ENCODE measurements around the gene TCL1B.
"Not testable (repeated sequence)": the region's sequence is repeated elsewhere in the genome, so short reads cannot be mapped to it uniquely, and the experiment has no call there.

The TCL1B gene

GRCh38 chr14:95705518-95705917 is 19.3 kb downstream of the TCL1B start:
- no peak for DNase-seq

GRCh38 chr14:95707327-95707726 is 21.1 kb downstream of the TCL1B start:
- no peak for DNase-seq

GRCh38 chr14:95710106-95710505 is 23.9 kb downstream of the TCL1B start:
- DNase-seq, result no peak

GRCh38 chr14:95711476-95712176 is 25.4 kb downstream of the TCL1B start:
- no peak for DNase-seq

GRCh38 chr14:95712398-95712797 is 26.2 kb downstream of the TCL1B start:
- DNase-seq, result no peak

GRCh38 chr14:95713596-95714371 is 27.6 kb downstream of the TCL1B start, which contains the start of gene TCL1A:
TSS of gene TCL1A (minus strand) at chr14:95714125. CDS start at chr14:95714066, 59 bp downstream.
- no peak for DNase-seq

- DNase-seq, result no peak
Observed at GRCh38 chr14:95722525-95723190, 36.4 kb downstream of the TCL1B start.

- no peak for DNase-seq
Observed at GRCh38 chr14:95725685-95726336, 39.6 kb downstream of the TCL1B start.

GRCh38 chr14:95727056-95727700 is 41.0 kb downstream of the TCL1B start:
- no peak for DNase-seq

GRCh38 chr14:95729402-95730028 is 43.3 kb downstream of the TCL1B start:
- not testable (repeated sequence) for DNase-seq

GRCh38 chr14:95730126-95730525 is 43.9 kb downstream of the TCL1B start:
- DNase-seq, result no peak

GRCh38 chr14:95733212-95733611 is 47.0 kb downstream of the TCL1B start:
- DNase-seq, result no peak

GRCh38 chr14:95739356-95739755 is 53.1 kb downstream of the TCL1B start:
- no peak for DNase-seq

GRCh38 chr14:95741038-95741490 is 54.8 kb downstream of the TCL1B start:
- DNase-seq, result no peak

GRCh38 chr14:95741781-95742180 is 55.6 kb downstream of the TCL1B start:
- no peak for DNase-seq
